ENCODE data around the gene IGSF21. TPM values are rescaled to one million over a fixed set of nuclear protein-coding genes. Genes with fewer than 3 reads are reported as not detected.

The IGSF21 gene
- total and polyA plus RNA-seq, 2 of the 8 experiments (the other 6 are each of a cell fraction or from before 2014, with no cell fraction given): 22.5 to 28.5 TPM

DNA sequence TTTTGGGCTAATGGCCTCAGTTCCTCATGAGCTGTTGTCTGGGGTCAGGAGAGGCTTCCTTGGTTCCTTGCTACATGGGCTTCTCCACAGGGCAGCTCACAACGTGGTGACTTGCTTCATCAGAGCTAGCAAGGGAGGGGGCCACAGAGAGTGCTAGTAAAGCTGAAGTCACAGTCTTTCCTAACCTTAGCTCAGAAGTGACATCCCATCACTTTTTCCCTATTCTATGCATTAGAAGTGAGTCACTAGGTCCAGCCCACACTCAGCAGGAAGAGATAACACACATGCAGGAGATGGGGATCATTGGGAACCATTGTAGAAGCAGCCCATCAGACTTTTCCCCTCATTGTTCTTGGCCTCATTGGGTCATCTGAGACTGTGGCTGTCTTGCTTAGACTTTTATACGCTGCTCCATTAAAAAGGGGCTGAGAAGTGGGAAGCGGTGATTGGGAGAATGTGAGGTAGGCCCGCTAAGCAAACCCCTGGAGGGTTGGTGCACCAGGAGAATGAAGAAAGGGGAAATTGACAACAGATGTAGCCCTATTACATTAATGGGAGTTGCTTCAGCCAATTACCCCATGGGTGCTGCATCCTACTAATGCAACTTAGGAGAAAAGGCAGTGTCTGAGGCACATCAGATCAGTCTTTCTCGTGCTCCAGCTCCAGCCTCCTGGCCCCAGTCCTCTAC, 22.1 kb upstream of the IGSF21 start:
- Histone ChIP-seq H4K91ac (replicated peaks; ENCODE audit: insufficient read length, low read length) (no peak overlapping the region), H2BK20ac (ENCODE audit: low read length) (no peak overlapping the region), H2BK15ac (ENCODE audit: low read length) (no peak overlapping the region), H3K36me3 (ENCODE audit: control insufficient read depth in 2 of 4, insufficient read depth in 4 of 4, low read length in 3 of 4) (no peaks in the 10 kb centered on the region), H2BK120ac (replicated peaks; ENCODE audit: low read depth, low read length) (no peak overlapping the region), H3K23ac (ENCODE audit: insufficient read length) (no peak overlapping the region), H3K79me1 (ENCODE audit: low read depth, low read length) (no peaks in the 10 kb centered on the region), H3K27me3 (replicated peaks in 1 of 4; ENCODE audit: control insufficient read depth in 3 of 4, extremely low read depth in 1 of 4, insufficient read depth in 3 of 4, low read length in 3 of 4) (no peaks in the 10 kb centered on the region; a peak in 1 of 7 replicates), H2AK5ac (ENCODE audit: low read depth, low read length) (no peak overlapping the region), H3K9me3 (ENCODE audit: insufficient read depth in 2 of 2, low read depth in 1 of 2, low read length in 1 of 2) (no peaks in the 10 kb centered on the region), H4K8ac (ENCODE audit: extremely low read depth, insufficient read depth, low read length) (no peak overlapping the region), H2AFZ (ENCODE audit: low read length) (no peak overlapping the region), H4K20me1 (replicated peaks in 1 of 2; ENCODE audit: control insufficient read depth in 1 of 2, insufficient read depth in 2 of 2, low read length in 2 of 2) (no peaks in the 10 kb centered on the region), H3K23me2 (ENCODE audit: low read depth, low read length) (no peaks in the 10 kb centered on the region), H3K14ac (ENCODE audit: insufficient read length) (no peak overlapping the region), H3K4me3 (ENCODE audit: extremely low read depth in 1 of 4, insufficient read depth in 2 of 4, low read depth in 3 of 4, low read length in 4 of 4) (no peak overlapping the region), H3K4me1 (replicated peaks in 1 of 4; ENCODE audit: control insufficient read depth in 3 of 4, insufficient read depth in 4 of 4, low read length in 3 of 4) (peaks cover 0 to 6% (median 3%) of the 10 kb centered on the region in 4 experiments; a peak in 5 of 7 replicates), H2BK12ac (ENCODE audit: low read depth, low read length) (no peak overlapping the region), H4K5ac (ENCODE audit: insufficient read length, low read depth, low read length) (no peak overlapping the region), H3K4ac (replicated peaks; ENCODE audit: insufficient read length, low read depth, low read length) (no peak overlapping the region), H3K4me2 (ENCODE audit: insufficient read depth in 1 of 2, low read depth in 2 of 2, low read length in 2 of 2) (no peak overlapping the region), H3K18ac (ENCODE audit: extremely low read depth, low read length) (no peak overlapping the region), H3K56ac (replicated peaks; ENCODE audit: insufficient read length, low read depth, low read length) (no peak overlapping the region), H3K9ac (replicated peaks in 1 of 4; ENCODE audit: extremely low read depth in 1 of 4, low read depth in 3 of 4, low read length in 3 of 4) (no peak overlapping the region), H3K79me2 (ENCODE audit: control insufficient read depth in 1 of 2, insufficient read depth in 2 of 2, low read length in 2 of 2) (no peaks in the 10 kb centered on the region), H3K27ac (ENCODE audit: low read depth, low read length) (no peak overlapping the region), H2BK5ac (ENCODE audit: low read depth, low read length) (no peak overlapping the region)
- POLR2A ChIA-PET (ENCODE audit: partially characterized antibody): no interaction called here
- CTCF ChIA-PET (ENCODE audit: partially characterized antibody): interaction anchor here (0.6 to 5.0 kb wide), 13 partner anchors 14 to 1681 kb away, joined by 3 to 30 read pairs (median 3); partner anchors contain the start of gene IGSF21
- no peak for FAIRE-seq
- DNase-seq (ENCODE audit: low read depth in 1 of 2, low spot score in 2 of 2): no peak
- no peak for TF ChIP-seq NANOG (IDR thresholded peaks at IDR 0.05; ENCODE audit: insufficient read depth, low read depth, low read length, poor library complexity, severe bottlenecking)
- no peak for TF ChIP-seq EP300 (IDR thresholded peaks at IDR 0.05; ENCODE audit: borderline replicate concordance in 1 of 2, low read depth in 2 of 2, low read length in 2 of 2)
- no peak for TF ChIP-seq POLR2A (IDR thresholded peaks at IDR 0.05; ENCODE audit: control extremely low read depth in 1 of 2, low read depth in 2 of 2, low read length in 2 of 2)
- TF ChIP-seq RFX5 (IDR thresholded peaks at IDR 0.05; ENCODE audit: borderline replicate concordance, low read depth, low read length): no peak
- TF ChIP-seq RXRA (IDR thresholded peaks at IDR 0.05; ENCODE audit: insufficient read depth, low read depth, low read length): no peak
- no peak for TF ChIP-seq SP2 (IDR thresholded peaks at IDR 0.05; ENCODE audit: low read length)
- no peak for TF ChIP-seq CBX8 (IDR thresholded peaks at IDR 0.05; ENCODE audit: borderline replicate concordance, low read depth, low read length)
- TF ChIP-seq SP4 (IDR thresholded peaks at IDR 0.05; ENCODE audit: low read length): no peak
- 88% methylated on average over 5 of the region's 5 CpGs; no CpG with 5 or more reads in 1 of the 2 experiments for WGBS, 2 experiments (ENCODE audit: extremely low coverage in 1 of 2, insufficient coverage in 1 of 2, insufficient read length in 1 of 2, insufficient replicate concordance in 2 of 2, low coverage in 1 of 2, low lambda C conversion rate in 2 of 2, missing lambda C conversion rate in 1 of 2)
